Measurements from ENCODE around the gene CLDN24.
"Not testable (repeated sequence)": the region's sequence is repeated elsewhere in the genome, so short reads cannot be mapped to it uniquely, and the experiment has no call there.

CLDN24 gene

DNA sequence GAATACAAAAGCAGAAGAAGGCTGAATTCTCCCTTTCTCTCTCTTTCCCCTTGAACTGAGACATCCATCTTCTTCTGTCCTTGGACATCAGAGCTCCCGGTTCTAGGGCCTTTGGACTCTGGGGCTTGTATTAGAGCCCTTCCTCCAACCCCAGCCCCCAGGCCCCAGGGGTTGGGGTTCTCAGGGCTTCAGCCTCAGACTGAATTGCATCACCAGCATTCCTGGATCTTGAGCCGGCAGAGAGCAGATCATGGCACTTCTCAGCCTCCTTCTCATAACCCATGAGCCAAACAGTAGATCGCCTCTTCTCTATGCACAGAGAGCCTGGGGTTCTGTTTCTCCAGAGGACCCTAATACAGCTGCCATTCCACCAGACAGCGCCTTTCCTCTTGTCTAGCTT, 25.3 kb upstream of the CLDN24 start:
- DNase-seq (ENCODE audit: low read depth in 2 of 2, low spot score in 1 of 2), result no peak

DNA sequence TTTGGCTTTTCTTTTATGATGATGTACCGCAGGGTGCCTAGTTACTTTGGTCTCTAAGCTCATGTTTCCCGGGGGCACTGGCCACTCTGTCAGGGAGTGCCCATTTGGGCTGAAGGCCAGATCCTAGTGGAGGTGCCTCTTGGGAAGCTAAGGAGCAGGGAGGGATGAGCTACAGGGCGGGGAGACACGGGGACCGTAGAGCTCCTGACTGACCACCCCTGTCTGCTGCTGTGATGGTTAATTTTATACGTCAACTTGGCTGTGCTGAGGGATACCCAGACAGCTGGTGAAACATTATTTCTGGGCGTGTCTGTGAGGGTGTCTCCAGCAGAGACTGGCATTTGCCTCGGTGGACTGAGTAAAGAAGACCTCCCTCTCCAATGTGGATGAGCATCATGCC, 24.9 kb upstream of the CLDN24 start:
- no peak for DNase-seq (ENCODE audit: low read depth in 2 of 2, low spot score in 1 of 2)

DNA sequence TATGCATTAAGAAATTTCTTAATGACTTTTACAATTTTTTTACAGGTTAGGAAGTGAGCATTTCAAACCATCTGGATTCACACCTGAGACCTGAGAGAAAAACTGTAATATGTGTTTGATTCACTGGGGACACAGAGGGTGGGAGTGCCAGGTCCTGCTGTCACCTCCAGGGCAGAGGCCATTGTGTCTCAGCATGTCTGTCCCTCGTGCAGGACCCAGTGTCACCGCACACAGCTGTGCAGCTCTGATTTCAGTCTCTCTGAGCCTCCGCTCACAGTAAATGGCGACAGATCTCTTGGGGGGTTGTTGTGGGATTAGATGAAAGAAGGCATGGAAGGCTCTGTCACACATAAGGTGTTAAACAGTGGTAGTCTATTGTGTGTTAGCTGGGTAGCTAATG, 23.0 kb upstream of the CLDN24 start:
- no peak for DNase-seq (ENCODE audit: low read depth in 2 of 2, low spot score in 1 of 2)

DNA sequence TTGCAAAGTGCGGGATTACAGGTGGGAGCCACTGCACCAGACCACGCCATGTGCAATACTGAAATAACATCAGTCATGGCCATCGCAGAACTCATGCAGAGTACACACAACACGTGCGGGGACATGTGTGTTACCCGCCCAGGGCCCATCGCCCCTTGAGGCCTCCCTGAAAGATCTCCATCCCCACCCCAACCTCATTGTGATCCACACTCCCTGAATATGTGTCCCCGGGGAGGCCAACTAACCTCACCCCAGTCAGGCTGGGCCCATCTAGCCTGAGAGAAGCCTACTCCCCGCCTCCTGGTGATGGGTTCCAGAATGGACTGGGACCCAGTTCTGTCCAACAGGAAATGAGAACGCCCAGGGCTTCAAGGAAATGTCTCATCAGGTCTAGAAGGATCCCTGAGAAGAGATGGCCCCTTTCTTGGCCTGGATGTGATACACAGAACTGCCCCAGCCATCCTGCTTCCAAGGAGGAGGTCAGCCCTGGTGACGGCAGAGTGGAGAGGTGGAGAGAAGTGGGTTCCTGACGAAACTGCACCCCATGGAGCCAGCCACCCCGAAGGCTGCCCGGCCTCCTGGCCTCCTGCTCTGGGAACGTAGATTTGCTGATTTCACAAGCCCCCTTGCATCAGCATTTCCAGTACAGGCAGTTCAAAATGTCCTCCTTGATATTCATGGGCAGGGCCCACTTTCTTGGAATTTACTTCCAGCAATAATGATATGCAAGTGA, 22.5 kb upstream of the CLDN24 start:
- DNase-seq (ENCODE audit: low read depth in 2 of 2, low spot score in 1 of 2), result no peak

DNA sequence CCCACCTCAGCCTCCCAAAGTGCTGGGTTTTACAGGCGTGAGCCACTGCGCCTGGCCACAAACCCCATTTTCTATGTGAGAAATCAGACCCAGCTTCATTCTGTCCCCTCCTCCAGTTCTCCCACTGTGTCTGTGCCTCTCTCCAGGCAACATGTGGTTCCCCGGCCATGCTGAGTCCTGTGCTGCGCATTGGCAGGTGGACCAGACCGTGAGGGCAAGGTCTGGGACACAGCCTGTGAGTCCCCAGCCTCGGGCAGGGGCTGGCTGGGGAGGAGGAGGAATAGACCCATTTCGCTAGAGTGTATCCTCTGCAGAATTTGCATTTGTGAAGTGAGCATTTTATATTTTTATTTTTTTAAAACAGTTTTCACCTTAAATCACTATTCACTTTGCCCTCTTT, 21.5 kb upstream of the CLDN24 start:
- no peak for DNase-seq (ENCODE audit: low read depth in 2 of 2, low spot score in 1 of 2)

DNA sequence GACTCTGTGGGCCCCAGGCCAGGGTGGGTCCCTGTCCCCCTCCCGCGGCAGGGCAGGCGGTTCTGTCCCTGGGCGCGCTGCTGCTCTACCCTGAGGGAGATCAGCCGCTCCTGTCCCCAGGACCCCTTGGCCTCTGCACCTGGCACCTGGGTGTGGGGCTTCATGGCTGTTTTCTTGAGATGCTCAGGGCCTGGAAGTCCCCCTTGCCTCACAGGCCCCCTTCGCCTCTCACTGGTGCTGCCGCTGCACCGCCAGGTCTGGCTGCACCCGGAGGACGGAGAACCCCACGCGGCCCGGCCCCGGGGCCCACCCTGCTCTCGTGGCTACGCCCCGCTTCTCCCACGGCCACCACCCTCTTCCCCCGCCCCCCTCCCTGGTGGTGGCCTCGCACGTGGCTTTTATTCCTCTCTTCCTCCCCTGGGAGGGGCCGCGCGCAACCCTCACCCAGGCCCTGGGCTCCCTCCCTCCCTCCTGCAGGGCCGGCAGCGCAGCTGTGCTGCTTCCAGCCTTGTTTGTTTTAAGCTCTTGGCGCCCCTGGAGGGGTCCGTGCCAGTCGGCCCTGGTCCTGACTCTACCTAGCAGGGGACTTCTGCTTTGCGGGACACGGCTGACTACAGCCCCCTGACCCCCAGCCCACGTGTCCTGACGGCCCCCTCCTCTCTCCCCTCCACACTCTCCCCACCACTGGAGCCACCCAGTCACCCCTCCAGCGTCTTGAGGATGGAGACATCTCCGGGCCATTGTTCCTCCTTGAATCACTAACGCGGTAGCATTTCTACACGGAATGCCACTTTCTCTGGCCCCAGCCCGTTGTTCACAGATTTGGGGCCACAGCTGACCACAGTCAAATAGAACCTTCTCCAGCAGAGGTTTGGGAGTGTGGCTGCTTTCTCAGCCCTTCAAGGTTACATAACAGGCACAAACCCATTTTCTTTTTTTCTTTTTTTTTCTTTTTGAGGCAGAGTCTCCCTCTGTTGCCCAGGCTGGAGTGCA, 20.6 kb upstream of the CLDN24 start:
- DNase-seq (ENCODE audit: low read depth in 2 of 2, low spot score in 1 of 2), result no peak

DNA sequence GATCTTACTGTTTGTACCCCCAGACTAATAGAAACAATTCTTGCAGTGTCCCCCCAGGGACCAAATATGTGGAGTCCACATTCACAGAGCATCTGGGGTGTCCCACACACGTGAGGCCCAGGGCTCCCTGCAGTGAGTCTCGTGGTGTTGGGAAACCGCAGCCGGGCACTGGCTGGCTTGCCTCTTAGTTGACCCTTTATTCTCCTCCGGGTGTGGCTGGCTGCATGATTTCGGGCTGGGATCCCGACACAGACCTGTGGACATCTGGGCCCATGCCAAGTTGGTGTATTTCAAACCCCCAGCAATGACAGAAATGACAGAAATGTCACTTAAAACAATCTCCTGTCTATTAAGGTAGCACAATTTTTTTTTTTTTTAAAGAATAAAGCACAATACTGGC, 15.6 kb upstream of the CLDN24 start:
- no peak for DNase-seq (ENCODE audit: low read depth in 2 of 2, low spot score in 1 of 2)

DNA sequence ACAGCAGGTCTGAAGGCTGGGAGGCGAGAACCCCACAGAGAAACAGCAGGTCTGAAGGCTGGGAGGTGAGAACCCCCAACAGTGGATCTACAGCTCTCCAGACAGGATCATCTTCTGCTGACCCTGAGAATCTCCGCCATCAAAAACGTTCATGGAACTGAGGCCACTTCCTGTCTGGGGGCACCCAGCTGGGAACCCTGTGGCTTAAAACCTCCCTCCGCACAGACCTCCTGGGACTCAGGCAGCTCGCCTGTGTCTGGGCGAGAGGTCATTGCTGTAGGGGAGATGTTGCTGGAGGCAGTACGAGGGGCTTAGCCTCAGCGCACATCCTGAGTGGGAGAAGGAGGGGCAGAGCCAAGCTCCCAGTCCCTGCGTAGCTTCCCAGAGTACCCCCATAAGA, 15.1 kb upstream of the CLDN24 start:
- DNase-seq (ENCODE audit: low read depth in 2 of 2, low spot score in 1 of 2), result no peak

DNA sequence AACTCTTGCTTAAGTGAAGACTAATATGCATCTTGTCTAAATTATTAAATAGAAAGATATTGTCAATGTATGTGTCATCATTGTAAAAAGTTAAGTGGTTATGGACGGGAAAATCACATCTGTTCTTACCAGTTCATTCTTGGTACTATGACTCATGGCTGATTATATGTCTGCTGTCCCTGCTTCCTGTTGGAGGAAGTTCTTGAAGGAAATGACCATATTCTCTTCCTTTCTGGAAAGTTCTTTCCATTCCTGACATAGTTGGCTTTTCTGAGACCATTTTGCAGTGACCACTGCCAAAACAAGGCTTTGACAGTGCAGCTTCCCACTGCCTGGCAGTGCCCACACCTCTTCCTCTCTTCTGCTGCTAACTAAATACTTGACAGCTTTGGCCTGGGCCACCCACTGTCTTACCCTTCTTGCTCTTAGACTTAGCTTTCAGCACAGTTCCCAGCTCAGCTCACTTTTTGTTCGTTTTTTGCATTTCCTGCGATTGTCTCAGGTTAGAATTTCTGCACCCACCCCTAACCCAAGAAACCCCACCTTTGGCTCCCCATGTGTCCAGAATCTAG, 13.2 kb upstream of the CLDN24 start:
- DNase-seq (ENCODE audit: low read depth in 2 of 2, low spot score in 1 of 2), result no peak

DNA sequence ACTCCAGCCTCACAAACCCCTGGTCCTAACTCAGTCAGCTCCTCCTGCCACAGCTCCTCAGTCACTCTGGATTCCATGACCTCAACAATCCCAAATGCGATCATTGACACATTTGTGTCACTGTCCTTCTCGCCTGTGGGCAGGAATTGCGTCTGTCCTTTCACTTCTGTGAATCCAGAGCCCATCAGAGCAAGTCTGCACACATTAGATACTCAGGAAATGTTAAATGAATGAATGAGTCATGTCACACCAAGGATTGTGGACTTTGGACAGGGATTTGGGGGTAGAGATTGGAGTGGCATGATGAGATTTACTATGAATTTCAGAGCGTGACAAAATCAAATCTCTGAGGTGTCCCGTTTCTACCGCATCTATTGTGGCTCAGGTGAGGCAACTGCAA, 11.8 kb upstream of the CLDN24 start:
- no peak for DNase-seq (ENCODE audit: low read depth in 2 of 2, low spot score in 1 of 2)

DNA sequence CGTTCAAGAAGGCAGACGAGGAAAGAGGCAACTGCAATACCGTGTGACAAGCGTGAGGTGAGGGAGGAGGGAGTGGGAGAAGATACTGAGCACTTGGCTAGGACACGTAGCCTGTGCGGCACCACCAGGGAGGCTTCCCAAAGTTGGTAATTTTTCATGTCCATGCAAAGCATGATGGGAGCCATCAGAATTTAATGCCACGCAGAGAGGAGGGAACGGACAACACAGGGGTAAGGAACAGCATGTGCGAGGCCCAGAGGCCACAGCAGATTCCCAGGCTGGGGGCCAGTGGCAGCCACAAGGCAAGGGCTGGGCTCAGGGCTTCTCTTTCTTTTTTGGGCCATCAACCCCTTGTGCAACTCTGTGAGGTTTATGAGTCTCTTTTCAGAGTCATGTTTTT, 11.0 kb upstream of the CLDN24 start:
- no peak for DNase-seq (ENCODE audit: low read depth in 2 of 2, low spot score in 1 of 2)

DNA sequence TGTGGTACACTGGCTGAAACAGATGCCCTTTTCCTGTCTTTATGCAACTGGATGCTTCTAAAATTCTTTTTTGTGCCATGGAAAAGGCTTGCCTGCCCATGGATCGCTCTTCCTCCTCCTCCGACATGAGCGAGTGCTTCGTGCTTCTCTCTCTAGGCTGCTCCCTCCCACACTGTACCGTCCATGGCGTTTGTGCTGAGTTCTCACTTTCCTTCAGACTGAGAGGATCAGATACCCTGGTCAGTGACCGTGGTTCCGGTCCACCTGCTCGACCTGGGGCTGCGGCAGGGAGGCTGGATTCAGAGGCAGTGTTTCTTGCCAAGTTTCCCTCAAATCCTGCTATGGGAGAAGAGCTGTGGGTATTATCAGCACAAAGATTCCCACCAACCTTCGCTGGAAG, 10.2 kb upstream of the CLDN24 start:
- no peak for DNase-seq (ENCODE audit: low read depth in 2 of 2, low spot score in 1 of 2)

DNA sequence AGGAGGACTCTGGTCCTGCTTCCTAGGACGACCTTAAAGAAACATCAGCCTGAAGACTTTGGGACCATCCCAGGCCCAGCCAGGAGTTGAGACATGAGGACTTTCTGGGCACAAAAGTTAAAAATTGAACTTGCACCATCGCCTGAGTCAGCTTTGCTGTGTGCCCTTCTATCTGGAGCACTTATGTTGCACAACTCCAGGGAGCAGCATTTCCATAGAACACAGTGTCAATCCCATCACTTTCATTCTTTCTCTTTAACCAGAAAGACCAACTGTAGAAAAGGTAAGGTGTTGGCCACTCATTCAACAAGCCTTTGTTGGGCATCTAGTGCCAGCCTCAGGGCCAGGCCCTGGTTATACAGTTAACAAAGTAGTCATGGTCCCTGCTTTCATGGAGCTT, 8.6 kb upstream of the CLDN24 start:
- no peak for DNase-seq (ENCODE audit: low read depth in 2 of 2, low spot score in 1 of 2)

DNA sequence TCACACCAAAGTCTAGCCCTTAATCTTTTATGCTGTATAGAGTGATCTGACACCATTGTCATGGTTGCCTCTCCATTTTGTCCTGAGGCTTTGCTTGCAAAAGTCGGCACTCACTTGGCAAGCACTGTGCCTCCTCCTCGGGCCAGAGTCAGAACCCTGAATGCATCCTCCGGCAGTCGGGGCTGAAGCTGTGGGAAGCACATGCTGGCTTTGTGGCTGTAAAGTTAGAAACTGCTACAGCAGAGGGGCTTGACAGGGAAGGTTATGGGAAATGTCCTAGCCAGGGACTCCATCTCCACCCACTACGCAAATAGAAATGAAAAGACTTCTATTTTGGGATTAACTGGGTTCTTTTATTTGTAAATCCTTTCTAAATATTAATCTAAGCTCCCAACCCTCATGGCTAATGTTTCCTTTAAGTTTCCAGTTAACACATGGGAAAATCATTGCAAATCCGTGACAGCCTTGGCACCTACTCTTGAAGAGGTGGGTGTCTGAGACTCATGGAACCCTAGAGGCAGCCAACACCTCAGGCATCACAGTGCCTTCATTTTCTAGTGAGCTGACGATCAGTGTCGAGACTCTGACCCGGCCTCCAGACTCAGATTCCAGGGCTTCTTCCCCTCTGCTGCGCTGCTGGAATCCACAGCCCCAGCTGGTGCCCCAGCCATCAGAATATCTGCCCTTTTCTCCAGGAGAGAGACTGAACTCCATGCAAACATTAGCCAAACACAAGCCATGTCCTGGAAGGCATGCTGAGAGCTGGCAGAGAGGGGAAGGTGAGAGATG, 7.9 kb upstream of the CLDN24 start:
- DNase-seq (ENCODE audit: low read depth in 2 of 2, low spot score in 1 of 2), result no peak

DNA sequence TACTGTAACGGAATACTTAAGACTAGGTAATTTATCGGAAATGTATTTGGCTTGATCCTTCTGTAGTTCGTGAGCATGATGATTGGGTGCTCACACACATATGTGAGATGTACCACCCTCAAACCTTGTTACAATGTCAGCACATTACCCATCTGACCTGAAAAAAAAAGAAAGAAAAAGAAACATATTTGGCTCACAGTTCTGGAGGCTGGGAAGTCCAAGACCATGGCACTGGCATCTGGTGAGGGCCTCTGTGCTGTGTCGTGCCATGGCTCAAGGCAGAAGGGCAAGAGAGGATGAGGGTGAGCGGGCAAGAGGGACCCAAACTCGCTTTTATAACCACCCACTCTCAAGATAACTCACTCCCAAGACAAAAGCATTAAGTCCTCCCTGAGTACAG, 7.0 kb upstream of the CLDN24 start:
- DNase-seq (ENCODE audit: low read depth in 2 of 2, low spot score in 1 of 2), result no peak

DNA sequence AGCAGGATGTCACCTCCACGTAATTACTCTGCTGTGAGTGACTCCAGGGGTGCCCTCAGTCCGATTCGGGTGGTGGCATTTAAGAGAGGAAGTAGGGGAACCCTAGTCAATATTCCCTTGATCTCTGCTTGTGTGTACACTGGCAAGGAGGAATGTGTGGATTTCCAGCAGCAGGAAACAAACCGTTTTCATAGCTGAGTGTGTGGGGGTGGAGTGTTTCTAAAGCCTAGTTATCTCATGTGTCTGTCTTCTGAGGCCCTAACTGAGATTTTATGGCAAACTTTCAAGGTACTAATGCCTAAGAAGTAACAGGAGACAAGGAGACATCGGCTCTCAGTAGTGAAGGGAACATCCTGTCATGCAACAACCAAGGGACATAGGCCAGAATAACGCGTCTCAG, 6.6 kb upstream of the CLDN24 start:
- DNase-seq (ENCODE audit: low read depth in 2 of 2, low spot score in 1 of 2), result no peak

DNA sequence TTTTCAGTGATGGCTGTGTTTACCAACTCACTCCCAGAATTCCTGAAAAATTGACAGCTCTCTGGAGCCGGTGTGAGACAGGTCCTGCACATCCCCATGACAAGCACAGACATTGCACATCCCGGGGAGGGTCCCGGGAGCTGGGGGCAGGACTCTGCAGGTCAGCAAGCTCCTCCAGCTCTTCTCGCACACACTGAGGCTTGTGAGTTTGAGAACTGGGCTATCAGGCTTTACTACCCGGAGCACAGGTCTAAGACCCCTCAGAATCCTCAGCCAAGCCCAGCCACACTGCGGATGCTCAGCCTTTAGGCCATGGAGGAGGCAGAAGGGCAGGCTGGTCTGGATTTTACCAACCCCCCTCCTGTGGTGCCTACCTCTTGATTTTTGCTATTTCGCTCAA, 5.6 kb upstream of the CLDN24 start:
- no peak for DNase-seq (ENCODE audit: low read depth in 2 of 2, low spot score in 1 of 2)

DNA sequence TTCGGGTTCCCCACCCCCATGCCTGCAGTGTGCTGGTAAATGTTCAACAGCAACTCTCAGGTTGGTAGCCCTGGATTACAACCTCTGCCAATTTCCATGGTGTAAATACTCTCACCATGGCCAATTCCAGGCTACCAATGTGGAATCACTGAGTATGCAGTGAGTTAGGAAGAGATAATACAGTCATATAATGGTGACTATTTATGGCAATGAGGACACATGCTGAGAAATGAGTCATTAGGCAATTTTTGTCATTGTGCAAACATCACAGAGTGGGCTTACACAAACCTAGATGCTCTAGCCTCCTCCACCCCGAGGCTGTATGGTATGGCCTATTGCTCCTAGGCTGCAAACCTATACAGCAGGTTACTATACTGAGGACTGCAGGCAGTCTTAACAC, 4.6 kb upstream of the CLDN24 start:
- no peak for DNase-seq (ENCODE audit: low read depth in 2 of 2, low spot score in 1 of 2)

DNA sequence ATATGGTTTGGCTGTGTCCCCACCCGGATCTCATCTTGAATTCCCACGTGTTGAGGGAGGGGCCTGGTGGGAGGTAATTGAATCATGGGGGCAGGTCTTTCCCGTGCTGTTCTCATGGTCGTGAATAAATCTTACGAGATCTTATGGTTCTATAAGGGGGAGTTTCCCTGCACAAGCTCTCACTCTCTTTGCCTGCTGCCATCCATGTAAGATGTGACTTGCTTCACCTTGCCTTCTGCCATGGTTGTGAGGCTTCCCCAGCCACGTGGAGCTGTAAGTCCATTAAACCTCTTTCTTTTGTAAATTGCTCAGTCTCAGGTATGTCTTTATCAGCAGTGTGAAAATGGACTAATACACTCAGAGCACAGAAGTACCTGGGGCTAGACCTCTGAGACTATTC, 4.2 kb upstream of the CLDN24 start:
- DNase-seq (ENCODE audit: low read depth in 2 of 2, low spot score in 1 of 2), result not testable (repeated sequence)

DNA sequence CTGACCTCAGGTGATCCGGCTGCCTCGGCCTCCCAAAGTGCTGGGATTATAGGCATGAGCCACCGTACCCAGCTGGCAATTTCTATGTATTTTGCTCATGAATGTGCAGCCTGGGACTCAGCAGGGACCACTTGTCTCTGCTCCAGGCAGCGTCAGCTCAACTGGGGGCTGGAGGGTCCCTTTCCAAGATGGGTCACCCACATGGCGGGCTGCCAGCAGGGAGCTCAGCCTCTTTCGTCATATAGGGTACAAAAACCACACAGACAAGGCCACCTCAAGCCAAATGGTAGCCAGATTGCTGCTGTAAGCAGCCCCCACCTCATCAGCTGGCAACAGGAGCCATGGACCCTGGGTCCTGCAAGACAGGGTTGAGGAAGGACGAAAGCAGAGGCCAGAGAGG, 2.4 kb upstream of the CLDN24 start:
- no peak for DNase-seq (ENCODE audit: low read depth in 2 of 2, low spot score in 1 of 2)

DNA sequence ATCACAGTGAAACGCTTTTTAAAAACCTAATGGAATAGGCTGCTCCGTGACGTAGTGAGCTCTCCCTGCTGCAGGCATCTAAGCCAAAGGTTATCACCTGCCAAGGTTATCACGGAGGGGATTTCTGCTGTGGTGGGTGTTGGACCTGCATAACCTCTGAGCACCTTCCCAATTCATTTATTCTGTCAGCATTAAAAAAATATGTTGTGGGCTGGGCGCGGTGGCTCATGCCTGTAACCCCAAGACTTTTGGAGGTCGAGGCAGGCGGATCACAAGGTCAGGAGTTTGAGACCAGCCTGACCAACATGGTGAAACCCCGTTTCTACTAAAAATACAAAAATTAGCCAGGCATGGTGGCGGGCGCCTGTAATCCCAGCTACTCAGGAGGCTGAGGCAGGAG, 1.8 kb upstream of the CLDN24 start:
- DNase-seq (ENCODE audit: low read depth in 2 of 2, low spot score in 1 of 2), result not testable (repeated sequence)

All from stimulated activated CD8-positive, alpha-beta memory T cell treated with anti-CD3 and anti-CD28 coated beads, Interleukin-4, amount 100 ng/mL, for 1 hour (primary cell).